ENCODE measurements around the gene NRARP.

- TF ChIP-seq ZNF639 (CRISPR knock-in tag; conservative IDR thresholded peaks at IDR 0.05) = no peak
- no peak for TF ChIP-seq RCOR2 (CRISPR knock-in tag; IDR thresholded peaks at IDR 0.05)
- no peak for TF ChIP-seq ELK4 (CRISPR knock-in tag; IDR thresholded peaks at IDR 0.05; ENCODE audit: borderline replicate concordance)
- no peak for TF ChIP-seq EP300 (IDR thresholded peaks at IDR 0.05; ENCODE audit: low read depth in 2 of 2, low read length in 2 of 2)
- no peak for TF ChIP-seq EP300 (CRISPR knock-in tag; IDR thresholded peaks at IDR 0.05; ENCODE audit: borderline replicate concordance)
- TF ChIP-seq, protein P1, sequence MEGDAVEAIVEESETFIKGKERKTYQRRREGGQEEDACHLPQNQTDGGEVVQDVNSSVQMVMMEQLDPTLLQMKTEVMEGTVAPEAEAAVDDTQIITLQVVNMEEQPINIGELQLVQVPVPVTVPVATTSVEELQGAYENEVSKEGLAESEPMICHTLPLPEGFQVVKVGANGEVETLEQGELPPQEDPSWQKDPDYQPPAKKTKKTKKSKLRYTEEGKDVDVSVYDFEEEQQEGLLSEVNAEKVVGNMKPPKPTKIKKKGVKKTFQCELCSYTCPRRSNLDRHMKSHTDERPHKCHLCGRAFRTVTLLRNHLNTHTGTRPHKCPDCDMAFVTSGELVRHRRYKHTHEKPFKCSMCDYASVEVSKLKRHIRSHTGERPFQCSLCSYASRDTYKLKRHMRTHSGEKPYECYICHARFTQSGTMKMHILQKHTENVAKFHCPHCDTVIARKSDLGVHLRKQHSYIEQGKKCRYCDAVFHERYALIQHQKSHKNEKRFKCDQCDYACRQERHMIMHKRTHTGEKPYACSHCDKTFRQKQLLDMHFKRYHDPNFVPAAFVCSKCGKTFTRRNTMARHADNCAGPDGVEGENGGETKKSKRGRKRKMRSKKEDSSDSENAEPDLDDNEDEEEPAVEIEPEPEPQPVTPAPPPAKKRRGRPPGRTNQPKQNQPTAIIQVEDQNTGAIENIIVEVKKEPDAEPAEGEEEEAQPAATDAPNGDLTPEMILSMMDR (CRISPR knock-in tag; IDR thresholded peaks at IDR 0.05) = no peak
- no peak for TF ChIP-seq HNF4A (CRISPR knock-in tag; IDR thresholded peaks at IDR 0.05)
- TF ChIP-seq ATF3 (CRISPR knock-in tag; IDR thresholded peaks at IDR 0.05) = no peak
- TF ChIP-seq ZNF468 (CRISPR knock-in tag; IDR thresholded peaks at IDR 0.05) = no peak
- TF ChIP-seq RAD21 (CRISPR knock-in tag; IDR thresholded peaks at IDR 0.05) = no peak
- TF ChIP-seq SIN3A (IDR thresholded peaks at IDR 0.05; ENCODE audit: borderline replicate concordance, low read depth, low read length) = no peak
- TF ChIP-seq ZNF644 (CRISPR knock-in tag; IDR thresholded peaks at IDR 0.05; ENCODE audit: low read depth) = no peak
- no peak for TF ChIP-seq MED1 (CRISPR knock-in tag; IDR thresholded peaks at IDR 0.05)
- no peak for TF ChIP-seq EZH2 (conservative IDR thresholded peaks at IDR 0.05; ENCODE audit: low read depth, low read length)
Observed at GRCh38 chr9:137266585-137267453, 35.3 kb downstream of the NRARP start.
